Suppressor macrophage treated with lipopolysaccharide for 1 hour (primary cell): ENCODE data around the gene BCL2.

Experiments used
- DNase-seq, 3 donors: peaks; one replicate each; pipeline ENCODE4 v3.0.0-alpha.2; 2020 to 2022

BCL2 gene

DNA sequence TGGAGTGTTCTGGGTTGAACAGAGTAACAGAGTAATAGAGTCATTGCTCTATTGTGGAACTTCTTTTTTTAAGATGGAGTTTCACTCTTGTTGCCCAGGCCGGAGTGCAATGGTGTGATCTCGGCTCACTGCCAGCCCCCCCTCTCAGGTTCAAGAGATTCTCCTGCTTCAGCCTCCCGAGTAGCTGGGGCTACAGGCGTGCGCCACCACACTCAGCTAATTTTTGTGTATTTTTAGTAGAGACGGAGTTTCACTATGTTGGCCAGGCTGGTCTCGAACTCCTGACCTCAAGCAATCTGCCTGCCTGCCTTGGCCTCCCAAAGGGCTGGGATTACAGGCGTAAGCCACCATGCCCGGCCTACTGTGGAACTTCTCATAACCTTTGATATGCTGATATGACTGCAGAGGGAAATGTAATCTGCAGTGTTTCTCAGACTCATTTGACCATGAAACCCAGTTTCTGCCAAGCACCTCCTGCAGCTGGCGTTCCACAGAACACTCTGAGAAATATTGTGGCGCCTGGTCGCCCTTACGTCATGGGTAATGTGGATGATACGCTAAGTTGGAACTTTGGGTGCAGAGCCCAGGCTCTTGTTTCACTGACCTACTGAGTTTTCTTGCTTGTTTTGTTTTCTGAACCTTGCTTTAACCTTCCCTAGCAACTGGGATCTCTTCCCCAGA lies 213.8 kb downstream of the BCL2 start:
- no peak for DNase-seq

DNA sequence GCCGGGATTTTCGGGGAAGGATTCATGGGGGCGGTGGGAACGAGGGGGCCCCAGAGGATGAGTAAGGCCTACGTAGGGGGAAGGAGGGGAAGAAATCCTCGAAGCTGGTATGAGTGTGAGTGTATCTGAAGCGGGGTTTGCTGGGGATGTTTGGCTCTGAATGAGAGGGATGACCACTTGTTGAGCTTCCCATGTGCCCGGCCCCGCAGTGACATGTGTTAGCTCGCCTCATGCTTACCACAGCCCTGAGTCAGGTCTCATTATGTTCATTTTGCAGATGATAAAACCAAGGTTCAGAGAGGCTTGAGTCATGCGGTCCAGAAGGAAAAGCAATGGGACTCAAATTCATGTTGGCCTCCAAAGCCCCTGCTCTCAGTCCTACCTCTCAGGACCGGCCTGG lies 214.7 kb downstream of the BCL2 start:
- peak; percentile 33 to 56 (median 49) for DNase-seq

DNA sequence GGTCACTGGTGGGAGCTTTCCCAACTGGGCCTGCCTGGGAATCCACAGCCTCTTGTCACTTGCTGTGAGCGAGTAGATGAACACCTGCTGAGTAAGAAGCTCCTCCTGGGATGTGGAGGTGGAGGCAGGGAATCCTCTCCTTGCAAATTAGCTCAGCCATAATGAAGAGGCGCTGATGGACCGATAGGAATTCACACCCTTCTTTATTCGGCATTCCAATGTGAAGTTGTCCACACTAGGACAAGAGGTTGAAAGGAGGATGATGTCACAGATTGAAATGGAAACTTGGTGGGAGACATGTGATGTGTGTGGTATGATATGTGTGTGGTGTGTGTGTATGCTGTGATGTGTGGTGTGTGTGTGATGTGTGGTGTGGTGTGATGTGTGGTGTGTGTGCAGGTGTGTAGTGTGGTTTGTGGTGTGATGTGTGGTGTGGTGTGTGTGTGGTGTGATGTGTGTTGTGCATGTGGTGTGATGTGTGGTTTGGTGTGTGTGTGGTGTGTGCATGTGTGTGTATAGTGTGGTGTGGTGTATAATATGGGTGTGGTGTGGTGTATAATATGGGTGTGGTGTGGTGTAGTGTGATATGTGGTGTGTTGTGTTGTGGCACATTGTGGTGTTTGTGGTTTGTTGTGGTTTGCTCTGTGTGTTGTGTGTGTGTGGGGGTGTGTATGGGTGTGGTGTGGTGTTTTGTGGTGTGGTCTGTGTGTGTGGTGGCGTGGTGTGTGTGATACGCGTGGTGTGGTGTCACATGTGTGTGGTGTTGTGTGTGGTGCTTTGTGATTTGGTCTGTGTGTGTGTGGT lies 216.4 kb downstream of the BCL2 start:
- DNase-seq = no peak

- DNase-seq = no peak
Observed at GRCh38 chr18:63100630-63101055, 218.9 kb downstream of the BCL2 start.

- no peak for DNase-seq
Observed at GRCh38 chr18:63099848-63100629, 219.5 kb downstream of the BCL2 start.

- DNase-seq = no peak
Observed at GRCh38 chr18:63099091-63099840, 220.3 kb downstream of the BCL2 start.

GRCh38 chr18:63098018-63098981 lies 221.3 kb downstream of the BCL2 start:
- no peak for DNase-seq

- DNase-seq = no peak
Observed at GRCh38 chr18:63097178-63097577, 222.4 kb downstream of the BCL2 start.

- no peak for DNase-seq
Observed at GRCh38 chr18:63096327-63096874, 223.2 kb downstream of the BCL2 start.

DNA sequence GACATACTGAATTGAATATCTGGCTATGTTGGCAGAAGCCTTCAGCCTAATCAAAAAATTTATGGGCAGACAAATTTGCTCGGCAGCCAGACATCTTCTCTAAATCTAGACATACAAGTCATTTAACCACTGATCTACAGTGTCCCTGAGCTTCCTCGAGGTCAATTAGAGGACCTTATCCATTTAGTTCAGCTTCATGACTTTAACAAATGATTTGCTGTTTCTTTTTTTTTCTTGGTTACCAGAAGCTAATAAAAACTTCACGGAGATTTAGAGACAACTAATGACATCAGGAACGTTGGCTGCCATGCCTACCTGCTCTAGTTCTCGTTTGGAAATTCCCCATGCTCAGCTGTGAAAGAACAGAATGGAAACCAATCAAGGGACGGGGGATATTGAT lies 223.8 kb downstream of the BCL2 start:
- no peak for DNase-seq

DNA sequence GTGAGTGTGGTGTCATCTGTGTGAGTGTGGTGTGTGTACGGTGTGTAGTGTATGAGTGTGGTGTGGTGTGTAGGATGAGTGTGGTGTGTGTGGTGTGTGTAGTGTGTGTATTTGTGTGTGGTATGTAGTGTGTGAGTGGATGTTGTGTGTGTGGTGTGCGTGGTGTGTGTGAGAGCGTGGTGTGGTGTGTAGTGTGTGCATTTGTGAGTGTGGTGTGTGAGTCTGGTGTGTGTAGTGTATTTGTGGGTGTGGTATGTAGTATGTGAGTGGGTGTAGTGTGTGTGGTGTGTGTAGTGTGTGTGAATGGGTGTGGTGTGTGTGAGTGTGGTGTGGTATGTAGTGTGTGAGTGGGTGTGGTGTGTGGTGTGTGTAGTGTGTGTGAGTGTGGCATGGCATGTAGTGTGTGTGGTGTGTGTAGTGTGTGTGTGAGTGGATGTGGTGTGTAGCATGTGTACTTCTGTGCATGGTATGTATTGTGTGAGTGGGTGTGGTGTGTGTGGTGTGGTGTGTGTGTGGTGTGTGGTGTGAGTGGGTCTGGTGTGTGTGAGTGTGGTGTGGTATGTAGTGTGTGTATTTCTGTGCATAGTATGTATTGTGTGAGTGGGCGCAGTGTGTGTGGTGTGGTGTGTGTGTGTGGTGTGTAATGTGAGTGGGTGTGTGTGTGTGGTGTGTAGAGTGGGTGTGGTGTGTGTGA lies 227.8 kb downstream of the BCL2 start:
- no peak for DNase-seq

GRCh38 chr18:63090334-63090733 lies 229.2 kb downstream of the BCL2 start:
- DNase-seq = peak in 1 of 3 donors; percentile 34

GRCh38 chr18:63089041-63089440 lies 230.5 kb downstream of the BCL2 start:
- DNase-seq = no peak

GRCh38 chr18:63088262-63088661 lies 231.3 kb downstream of the BCL2 start:
- DNase-seq = no peak

- DNase-seq = no peak
Observed at GRCh38 chr18:63087421-63088230, 231.9 kb downstream of the BCL2 start.

- peak; percentile 17 to 40 (median 33) for DNase-seq
Observed at GRCh38 chr18:63085611-63086010, 234.0 kb downstream of the BCL2 start.

DNA sequence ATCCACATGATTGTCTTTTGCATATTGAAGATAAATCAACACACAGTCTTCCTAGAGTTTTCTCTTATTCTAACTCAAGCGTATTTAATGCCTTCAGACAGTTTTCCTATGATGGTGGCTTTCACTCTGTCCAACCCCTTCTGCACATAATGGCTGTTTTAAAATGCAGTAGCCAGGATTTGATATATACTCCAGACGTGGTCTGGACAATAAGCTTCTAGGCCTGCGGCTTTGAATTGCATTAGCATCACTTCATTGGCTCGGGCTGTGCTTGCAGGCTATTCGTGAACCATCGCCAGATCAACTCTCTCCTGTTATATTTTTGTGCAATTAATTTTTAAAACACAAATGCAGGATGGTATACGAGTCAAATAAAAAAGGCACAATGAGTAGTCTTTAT lies 235.3 kb downstream of the BCL2 start:
- DNase-seq = no peak

DNA sequence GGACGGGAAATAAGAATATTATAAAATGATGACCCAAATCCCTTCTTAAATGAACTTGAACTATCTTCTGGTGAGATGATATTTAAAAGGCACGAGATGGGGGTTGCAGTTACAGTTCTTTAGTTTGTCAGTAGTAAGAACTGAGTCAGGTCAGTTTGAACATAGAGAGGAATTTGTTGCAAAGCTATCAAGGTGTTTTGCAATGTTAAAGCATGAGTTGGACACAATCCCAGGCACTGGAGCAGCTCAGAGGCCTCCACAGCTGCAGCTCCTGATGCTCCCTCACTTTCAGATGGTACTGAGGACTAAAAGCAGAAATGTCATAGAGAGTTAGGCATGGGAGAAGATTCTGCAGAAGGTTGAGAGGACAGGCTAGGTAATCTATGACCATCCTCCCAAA lies 236.0 kb downstream of the BCL2 start:
- DNase-seq = no peak

DNA sequence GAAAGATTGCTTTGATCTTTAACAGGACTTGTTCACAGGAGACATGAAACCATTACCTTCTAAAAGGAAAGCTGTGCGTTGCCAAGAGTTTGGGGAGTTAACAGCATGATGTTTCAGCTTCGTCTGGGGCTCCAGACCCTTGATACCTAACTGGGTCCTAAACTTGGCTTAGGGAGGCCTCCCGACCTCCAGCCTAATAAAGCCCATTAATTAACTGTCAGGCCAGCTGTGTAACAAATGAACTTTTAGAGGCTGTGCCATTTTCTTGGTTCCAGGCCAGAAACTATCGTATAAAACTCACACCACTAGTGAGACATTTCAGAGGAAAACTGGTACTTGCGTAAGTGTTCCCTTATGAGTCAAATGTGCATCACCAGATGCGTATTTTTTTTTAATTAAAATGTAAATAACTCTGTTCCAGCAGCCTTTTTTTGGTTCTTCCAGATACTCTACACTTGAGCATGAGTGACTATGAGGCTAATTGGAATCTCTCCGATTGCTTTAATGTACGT lies 236.5 kb downstream of the BCL2 start:
- peak; percentile 32 to 67 (median 63) for DNase-seq
